ENCODE data around the gene GATA6. TPM values are rescaled to one million over a fixed set of nuclear protein-coding genes. Genes with fewer than 3 reads are reported as not detected.

Gene GATA6
- total and polyA plus RNA-seq, 2 of the 13 experiments (the other 11 are each of a cell fraction or from before 2014, with no cell fraction given), result 0.84 to 3.2 TPM

DNA sequence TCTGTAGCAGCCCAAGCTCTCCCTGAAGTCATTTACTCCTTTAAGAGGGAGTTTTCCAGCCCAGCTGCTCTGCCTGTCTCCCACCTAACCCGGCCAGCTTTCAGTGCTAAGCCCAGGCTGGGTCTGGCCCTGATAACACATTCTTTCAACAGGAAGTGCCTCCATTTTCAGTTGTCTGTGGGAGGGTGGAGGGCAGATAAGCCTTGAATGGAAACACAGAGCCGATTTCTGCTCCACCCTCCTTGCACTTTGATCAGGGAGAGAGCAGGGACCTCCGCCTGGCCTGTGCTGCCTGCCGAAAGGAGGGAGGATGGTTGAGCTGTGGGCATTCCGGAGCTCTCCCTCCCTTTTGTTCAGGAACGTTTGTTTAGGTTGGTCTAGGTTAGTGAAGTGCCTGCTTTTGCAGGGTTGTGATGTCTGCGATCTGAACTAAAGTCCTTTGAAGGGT, 24.8 kb downstream of the GATA6 start (continued):
- TF ChIP-seq KDM3A (CRISPR knock-in tag; IDR thresholded peaks at IDR 0.05; ENCODE audit: low read depth), result 0 out of 2 replicates have a peak, but pooled peaks have one; percentile 48
- TF ChIP-seq PTBP1 (IDR thresholded peaks at IDR 0.05; ENCODE audit: low read depth, low read length, poor library complexity, severe bottlenecking), result no peak
- TF ChIP-seq MATR3 (CRISPR knock-in tag; IDR thresholded peaks at IDR 0.05), result no peak
- no peak for TF ChIP-seq ZNF790 (CRISPR knock-in tag; IDR thresholded peaks at IDR 0.05; ENCODE audit: borderline replicate concordance)
- no peak for TF ChIP-seq JUN (CRISPR knock-in tag; IDR thresholded peaks at IDR 0.05)
- TF ChIP-seq FOXA3 (CRISPR knock-in tag; IDR thresholded peaks at IDR 0.05), result peak; percentile 53
- no peak for TF ChIP-seq RFX1 (IDR thresholded peaks at IDR 0.05)
- no peak for TF ChIP-seq BHLHE40 (IDR thresholded peaks at IDR 0.05; ENCODE audit: low read length)
- no peak for TF ChIP-seq ZNF24 (IDR thresholded peaks at IDR 0.05)
- TF ChIP-seq, protein P1, sequence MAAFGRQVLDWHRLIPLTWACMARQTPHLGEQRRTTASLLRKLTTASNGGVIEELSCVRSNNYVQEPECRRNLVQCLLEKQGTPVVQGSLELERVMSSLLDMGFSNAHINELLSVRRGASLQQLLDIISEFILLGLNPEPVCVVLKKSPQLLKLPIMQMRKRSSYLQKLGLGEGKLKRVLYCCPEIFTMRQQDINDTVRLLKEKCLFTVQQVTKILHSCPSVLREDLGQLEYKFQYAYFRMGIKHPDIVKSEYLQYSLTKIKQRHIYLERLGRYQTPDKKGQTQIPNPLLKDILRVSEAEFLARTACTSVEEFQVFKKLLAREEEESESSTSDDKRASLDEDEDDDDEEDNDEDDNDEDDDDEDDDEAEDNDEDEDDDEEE (CRISPR knock-in tag; IDR thresholded peaks at IDR 0.05), result no peak
- TF ChIP-seq SNAPC2 (CRISPR knock-in tag; IDR thresholded peaks at IDR 0.05), result no peak
- TF ChIP-seq ZNF292 (CRISPR knock-in tag; IDR thresholded peaks at IDR 0.05; ENCODE audit: borderline replicate concordance, low read depth), result peak; percentile 88; the same call in 1 of the 2 replicates
- TF ChIP-seq ZNF235 (CRISPR knock-in tag; IDR thresholded peaks at IDR 0.05; ENCODE audit: borderline replicate concordance), result no peak
- TF ChIP-seq ZNF83 (CRISPR knock-in tag; IDR thresholded peaks at IDR 0.05; ENCODE audit: borderline replicate concordance), result no peak
- TF ChIP-seq, protein P2, sequence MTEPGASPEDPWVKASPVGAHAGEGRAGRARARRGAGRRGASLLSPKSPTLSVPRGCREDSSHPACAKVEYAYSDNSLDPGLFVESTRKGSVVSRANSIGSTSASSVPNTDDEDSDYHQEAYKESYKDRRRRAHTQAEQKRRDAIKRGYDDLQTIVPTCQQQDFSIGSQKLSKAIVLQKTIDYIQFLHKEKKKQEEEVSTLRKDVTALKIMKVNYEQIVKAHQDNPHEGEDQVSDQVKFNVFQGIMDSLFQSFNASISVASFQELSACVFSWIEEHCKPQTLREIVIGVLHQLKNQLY (CRISPR knock-in tag; IDR thresholded peaks at IDR 0.05), result no peak
- no peak for TF ChIP-seq ZNF616 (CRISPR knock-in tag; IDR thresholded peaks at IDR 0.05; ENCODE audit: low read depth)
- TF ChIP-seq TMF1 (CRISPR knock-in tag; IDR thresholded peaks at IDR 0.05; ENCODE audit: low read depth), result no peak
- TF ChIP-seq, protein P3, sequence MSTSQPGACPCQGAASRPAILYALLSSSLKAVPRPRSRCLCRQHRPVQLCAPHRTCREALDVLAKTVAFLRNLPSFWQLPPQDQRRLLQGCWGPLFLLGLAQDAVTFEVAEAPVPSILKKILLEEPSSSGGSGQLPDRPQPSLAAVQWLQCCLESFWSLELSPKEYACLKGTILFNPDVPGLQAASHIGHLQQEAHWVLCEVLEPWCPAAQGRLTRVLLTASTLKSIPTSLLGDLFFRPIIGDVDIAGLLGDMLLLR (CRISPR knock-in tag; IDR thresholded peaks at IDR 0.05), result no peak; the same call in 1 of the 2 replicates
- TF ChIP-seq ZNF337 (CRISPR knock-in tag; IDR thresholded peaks at IDR 0.05; ENCODE audit: borderline replicate concordance, low read depth), result no peak
- no peak for TF ChIP-seq EHMT2 (IDR thresholded peaks at IDR 0.05; ENCODE audit: borderline replicate concordance, low read depth, low read length)
- TF ChIP-seq FOXA1 (IDR thresholded peaks at IDR 0.05), result no peak
- peak; percentile 45; the same call in 1 of the 2 replicates for TF ChIP-seq FOXA1 (CRISPR knock-in tag; IDR thresholded peaks at IDR 0.05)
- TF ChIP-seq, protein P4, sequence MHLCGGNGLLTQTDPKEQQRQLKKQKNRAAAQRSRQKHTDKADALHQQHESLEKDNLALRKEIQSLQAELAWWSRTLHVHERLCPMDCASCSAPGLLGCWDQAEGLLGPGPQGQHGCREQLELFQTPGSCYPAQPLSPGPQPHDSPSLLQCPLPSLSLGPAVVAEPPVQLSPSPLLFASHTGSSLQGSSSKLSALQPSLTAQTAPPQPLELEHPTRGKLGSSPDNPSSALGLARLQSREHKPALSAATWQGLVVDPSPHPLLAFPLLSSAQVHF (CRISPR knock-in tag; IDR thresholded peaks at IDR 0.05), result no peak
- TF ChIP-seq CAMTA2 (CRISPR knock-in tag; IDR thresholded peaks at IDR 0.05; ENCODE audit: borderline replicate concordance), result no peak
- TF ChIP-seq GFI1 (CRISPR knock-in tag; IDR thresholded peaks at IDR 0.05; ENCODE audit: borderline replicate concordance), result peak; percentile 50; the same call in 1 of the 2 replicates
- TF ChIP-seq TOPORS (CRISPR knock-in tag; IDR thresholded peaks at IDR 0.05), result no peak
- TF ChIP-seq CHCHD3 (CRISPR knock-in tag; IDR thresholded peaks at IDR 0.05), result no peak
- peak; percentile 42; the same call in 1 of the 2 replicates for TF ChIP-seq BCL6 (CRISPR knock-in tag; IDR thresholded peaks at IDR 0.05)
- TF ChIP-seq ZNF720 (CRISPR knock-in tag; IDR thresholded peaks at IDR 0.05), result no peak
- no peak for TF ChIP-seq CCDC6 (CRISPR knock-in tag; IDR thresholded peaks at IDR 0.05)
- no peak for TF ChIP-seq ARNTL (CRISPR knock-in tag; IDR thresholded peaks at IDR 0.05)
- TF ChIP-seq ZNF451 (CRISPR knock-in tag; IDR thresholded peaks at IDR 0.05), result no peak
- no peak for TF ChIP-seq TAF15 (IDR thresholded peaks at IDR 0.05; ENCODE audit: low read depth, low read length, poor library complexity, severe bottlenecking)
